SK-N-MC (cell line): Measurements from ENCODE around the gene DUSP28.

Experiments
- DNase-seq: peaks from one replicate; pipeline ENCODE4 v3.0.0-alpha.2; 2011; ENCODE audit warnings: low read depth, low spot score
- H3K27ac ChIP-seq: fragments of 200-600 bp; sonication (generic); 2 replicates; pipeline ENCODE4 v1.5.1; 2016; ENCODE audit warnings: mixed run types
- H3K36me3 ChIP-seq: fragments of 200-600 bp; sonication (generic); 2 replicates; pipeline ENCODE4 v1.6.1; 2017; ENCODE audit warnings: antibody characterized with exemption, low read length, mixed read lengths; ENCODE audit not compliant: insufficient read depth
- H3K4me3 ChIP-seq: fragments of 200-600 bp; sonication (generic); 2 replicates; pipeline ENCODE4 v1.5.1; 2016
- H3K9ac ChIP-seq: fragments of 200-600 bp; sonication (generic); 2 replicates; pipeline ENCODE4 v1.8.0; 2017; ENCODE audit warnings: mixed run types, mixed read lengths; ENCODE audit not compliant: insufficient read length
- H3K9me3 ChIP-seq: fragments of 200-600 bp; sonication (generic); 2 replicates; pipeline ENCODE4 v1.6.1; 2017; ENCODE audit warnings: low read depth, mild to moderate bottlenecking, antibody characterized with exemption, low read length, moderate library complexity, mixed read lengths
- EZH2 ChIP-seq: fragments of 200-600 bp; sonication (generic); IDR thresholded peaks from one replicate; pipeline ENCODE4 v1.6.1; 2017; ENCODE audit warnings: antibody characterized with exemption
- FOXP2 ChIP-seq: optimal IDR thresholded peaks from 2 replicates; pipeline ENCODE3; 2011; ENCODE audit warnings: mild to moderate bottlenecking, moderate library complexity; ENCODE audit not compliant: insufficient read depth; ENCODE audit errors: extremely low read length, control extremely low read depth
- POLR2AphosphoS5 ChIP-seq: IDR thresholded peaks from 2 replicates; pipeline ENCODE4 v1.6.1; 2012; ENCODE audit warnings: mild to moderate bottlenecking, low read depth, low read length, borderline replicate concordance

Gene DUSP28

DNA sequence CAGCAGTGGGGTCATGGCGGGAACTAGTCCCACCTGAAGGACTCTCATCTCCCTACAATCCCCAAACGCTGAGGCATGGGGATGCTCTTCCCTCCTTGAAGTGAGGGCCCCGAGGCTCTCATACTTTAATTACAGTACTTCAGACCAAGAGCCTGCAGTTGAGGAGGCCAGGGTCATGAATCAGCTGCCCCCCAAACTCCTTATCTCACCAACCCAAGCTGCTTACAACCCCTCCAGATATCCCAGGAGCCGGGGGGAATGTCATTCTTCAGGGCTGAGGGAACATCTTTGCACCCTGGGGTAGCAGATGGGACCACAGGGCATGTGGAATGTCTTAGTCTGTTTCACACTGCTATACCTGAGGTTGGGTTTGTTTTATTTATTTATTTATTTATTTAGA, 23.6 kb downstream of the DUSP28 start:
- H3K9ac ChIP-seq: no peak overlapping the region
- no peak for DNase-seq
- H3K4me3 ChIP-seq: no peak overlapping the region
- no peak for TF ChIP-seq FOXP2
- TF ChIP-seq POLR2AphosphoS5: no peak
- TF ChIP-seq EZH2: no peak
- peaks cover 9% of the 10 kb centered on the region; the same call in 1 of the 2 replicates for H3K36me3 ChIP-seq
- no peaks in the 10 kb centered on the region for H3K9me3 ChIP-seq
- no peak overlapping the region for H3K27ac ChIP-seq

- Histone ChIP-seq H3K27ac (no peak overlapping the region), H3K9me3 (no peaks in the 10 kb centered on the region), H3K36me3 (peaks cover 9% of the 10 kb centered on the region; the same call in 1 of the 2 replicates), H3K9ac (peak overlapping the region; percentile 98), H3K4me3 (peak overlapping the region; percentile 99)
- TF ChIP-seq POLR2AphosphoS5 (peak; percentile 37; the same call in 1 of the 2 replicates), EZH2 (no peak), FOXP2 (no peak)
- DNase-seq: no peak
Observed at GRCh38 chr2:240584486-240585031, 24.4 kb downstream of the DUSP28 start.

- no peak for DNase-seq
- Histone ChIP-seq H3K9ac (peak overlapping the region; percentile 98), H3K36me3 (peaks cover 13% of the 10 kb centered on the region), H3K9me3 (no peaks in the 10 kb centered on the region), H3K4me3 (peak overlapping the region; percentile 99), H3K27ac (no peak overlapping the region)
- TF ChIP-seq EZH2 (no peak), POLR2AphosphoS5 (no peak), FOXP2 (no peak)
Observed at GRCh38 chr2:240585101-240585500, 24.9 kb downstream of the DUSP28 start.

GRCh38 chr2:240585681-240586197, 25.6 kb downstream of the DUSP28 start:
- Histone ChIP-seq H3K36me3 (peaks cover 14% of the 10 kb centered on the region), H3K27ac (0 out of 2 replicates have a peak overlapping the region, but pooled peaks have one; percentile 65), H3K4me3 (peak overlapping the region; percentile 99), H3K9ac (peak overlapping the region; percentile 98), H3K9me3 (no peaks in the 10 kb centered on the region)
- no peak for DNase-seq
- no peak for TF ChIP-seq EZH2
- no peak for TF ChIP-seq POLR2AphosphoS5
- TF ChIP-seq FOXP2: no peak

GRCh38 chr2:240586198-240586918, 26.2 kb downstream of the DUSP28 start, which contains the start of gene CAPN10:
Gene CAPN10, plus strand, starts transcription at chr2:240586734. Its CDS starts 178 bp downstream, at chr2:240586912.
- TF ChIP-seq POLR2AphosphoS5 (peak; percentile 84; the same call in 1 of the 2 replicates), FOXP2 (no peak), EZH2 (no peak)
- H3K9me3 ChIP-seq: no peaks in the 10 kb centered on the region

DNA sequence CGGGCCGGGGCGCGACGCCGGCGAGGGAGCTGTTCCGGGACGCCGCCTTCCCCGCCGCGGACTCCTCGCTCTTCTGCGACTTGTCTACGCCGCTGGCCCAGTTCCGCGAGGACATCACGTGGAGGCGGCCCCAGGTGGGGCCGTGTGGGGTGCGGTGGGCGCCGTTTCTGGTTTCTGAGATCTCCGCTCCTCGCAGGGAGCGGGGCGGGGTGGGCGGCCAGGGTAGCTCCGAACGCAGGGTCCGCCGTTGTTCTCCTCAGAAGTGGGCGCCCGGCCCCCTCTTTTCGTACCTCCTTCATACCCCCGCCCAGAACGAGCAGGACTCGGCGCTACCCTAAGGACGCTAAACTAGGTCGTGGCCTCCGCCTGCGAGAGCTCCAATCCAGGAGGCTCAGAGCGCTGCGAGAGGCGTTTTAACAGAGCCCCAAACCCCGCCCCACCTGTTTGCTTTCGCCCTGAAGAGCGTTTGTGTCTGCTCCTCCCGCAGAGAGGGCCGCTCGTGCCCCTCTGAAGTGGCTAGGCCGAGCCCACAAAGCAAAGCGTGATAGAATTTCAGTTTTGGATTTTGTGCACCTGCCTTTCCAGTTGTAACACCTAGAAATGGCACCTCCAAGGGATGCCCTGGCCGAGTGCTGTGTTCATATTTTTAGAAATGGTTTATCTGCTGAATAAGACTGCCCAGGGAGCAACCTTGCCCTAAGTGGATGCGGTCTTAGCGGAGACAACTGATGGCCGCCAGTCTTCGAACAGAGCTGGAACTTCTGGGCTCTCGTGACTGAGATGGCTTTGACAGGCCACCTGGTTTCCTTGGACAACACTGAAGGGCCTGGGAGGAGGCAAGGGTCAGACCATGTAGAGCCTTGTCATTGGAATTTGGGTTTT, 27.0 kb downstream of the DUSP28 start:
- no peak for TF ChIP-seq EZH2
- no peak for TF ChIP-seq POLR2AphosphoS5
- no peak for TF ChIP-seq FOXP2
- DNase-seq: no peak
- no peaks in the 10 kb centered on the region for H3K9me3 ChIP-seq

More at GRCh38 chr2:240586198-240586918, 26.2 kb downstream of the DUSP28 start, which contains the start of gene CAPN10:
- DNase-seq: peak; percentile 42
- Histone ChIP-seq H3K36me3 (peaks cover 9% of the 10 kb centered on the region; the same call in 1 of the 2 replicates), H3K9ac (peak within 1 kb of the TSS; percentile 98), H3K4me3 (peak within 1 kb of the TSS; percentile 99), H3K27ac (peak within 1 kb of the TSS; percentile 92)

DNA sequence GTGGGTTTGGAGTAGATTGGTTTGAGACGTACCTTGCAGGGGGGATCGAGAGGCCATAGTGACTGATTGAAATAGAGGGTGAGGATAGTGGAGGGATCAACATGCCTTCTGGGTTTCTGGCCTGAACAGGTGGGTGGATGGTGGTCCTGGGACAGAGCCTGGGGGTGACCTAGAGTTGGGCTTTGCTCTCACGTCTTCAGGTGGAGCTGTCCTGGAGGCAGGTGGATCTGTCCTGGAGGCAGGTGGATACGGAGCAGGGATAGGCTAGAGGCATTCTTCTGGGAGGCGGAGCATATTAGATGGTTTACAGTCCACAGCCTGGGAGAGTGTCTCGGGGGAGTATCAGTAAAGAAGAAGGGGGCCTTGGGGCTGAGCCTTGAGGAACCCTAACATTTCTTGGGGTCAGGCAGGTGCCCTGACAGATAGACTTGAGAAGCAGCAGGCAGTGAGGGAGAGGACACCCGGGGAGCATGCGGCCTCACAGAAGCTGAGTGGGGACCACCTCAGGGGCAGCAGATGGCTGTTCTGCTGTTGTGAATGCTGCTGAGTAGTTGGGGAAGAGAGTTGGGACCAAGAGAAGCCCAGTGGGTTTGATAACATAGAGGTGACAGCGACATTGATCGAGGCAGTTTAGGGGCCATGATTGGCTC, 28.0 kb downstream of the DUSP28 start:
- Histone ChIP-seq H3K36me3 (peaks cover 9% of the 10 kb centered on the region; the same call in 1 of the 2 replicates), H3K27ac (no peak overlapping the region), H3K9ac (peak overlapping the region; percentile 61), H3K4me3 (peak overlapping the region; percentile 99), H3K9me3 (no peaks in the 10 kb centered on the region)
- no peak for DNase-seq
- TF ChIP-seq EZH2 (no peak), POLR2AphosphoS5 (no peak), FOXP2 (no peak)

More for the DNA sequence above, 27.0 kb downstream of the DUSP28 start:
- Histone ChIP-seq H3K4me3 (peak overlapping the region; percentile 99), H3K36me3 (peaks cover 9% of the 10 kb centered on the region; the same call in 1 of the 2 replicates), H3K27ac (no peak overlapping the region), H3K9ac (peak overlapping the region; percentile 61)

- no peak overlapping the region for H3K27ac ChIP-seq
- peaks cover 9% of the 10 kb centered on the region; the same call in 1 of the 2 replicates for H3K36me3 ChIP-seq
- no peak overlapping the region for H3K9ac ChIP-seq
- peak overlapping the region; percentile 59 for H3K4me3 ChIP-seq
- no peaks in the 10 kb centered on the region for H3K9me3 ChIP-seq
- TF ChIP-seq FOXP2: no peak
- TF ChIP-seq EZH2: no peak
- TF ChIP-seq POLR2AphosphoS5: no peak
- no peak for DNase-seq
Observed at GRCh38 chr2:240588669-240589068, 28.5 kb downstream of the DUSP28 start.
